GM18511 (cell line): ENCODE measurements around the gene RESF1.

Source experiments
- ATAC-seq: cut with Tn5 transposase; IDR thresholded peaks from one replicate; pipeline ENCODE4 v1.9.1; 2021; ENCODE audit warnings: mild to moderate bottlenecking, moderate library complexity; ENCODE audit not compliant: unreplicated experiment

RESF1 gene

GRCh38 chr12:32005496-32006125 is 46.4 kb downstream of the RESF1 start:
- no peak for ATAC-seq
